H1 (cell line): ENCODE measurements around the gene BARX2. TPM values are rescaled to one million over a fixed set of nuclear protein-coding genes. Genes with fewer than 3 reads are reported as not detected.

Experiments used
- CTCF ChIA-PET: fragments of 300-600 bp; sonication (Branson Sonifier 250); formaldehyde crosslinking; loops from one replicate; lab custom pipeline; 2021; ENCODE audit not compliant: partially characterized antibody; lab: Charles Lee
- POLR2A ChIA-PET: fragments of 300-600 bp; sonication (Branson Sonifier 250); formaldehyde crosslinking; loops from one replicate; lab custom pipeline; 2021; ENCODE audit warnings: inconsistent platforms; ENCODE audit not compliant: partially characterized antibody; lab: Charles Lee
- DNase-seq, 2 experiments: peaks; one replicate each; pipeline versions ENCODE4 v3.0.0 to v3.0.0-alpha.2; 2010 to 2022; ENCODE audit warnings: low spot score in 2 of 2, low read depth in 1 of 2, mixed read lengths in 1 of 2
- FAIRE-seq: peaks from 2 replicates; lab custom pipeline; 2011; peaks lifted over from hg19 to GRCh38; lab: Jason Lieb, UNC
- H2AFZ ChIP-seq: 2 replicates; pipeline ENCODE4 v1.8.1; 2012; ENCODE audit warnings: low read length, inconsistent platforms
- H2AK5ac ChIP-seq: 2 replicates; pipeline ENCODE4 v1.6.1; 2013; ENCODE audit warnings: low read depth, low read length
- H2BK120ac ChIP-seq: replicated peaks from 2 replicates; pipeline ENCODE3; 2013; ENCODE audit warnings: low read depth, low read length, inconsistent platforms
- H2BK12ac ChIP-seq: 2 replicates; pipeline ENCODE4 v1.6.1; 2013; ENCODE audit warnings: low read depth, low read length
- H2BK15ac ChIP-seq: 2 replicates; pipeline ENCODE4 v1.6.1; 2013; ENCODE audit warnings: low read length
- H2BK20ac ChIP-seq: 2 replicates; pipeline ENCODE4 v1.6.1; 2013; ENCODE audit warnings: low read length
- H2BK5ac ChIP-seq: 2 replicates; pipeline ENCODE4 v1.6.1; 2013; ENCODE audit warnings: low read depth, low read length
- H3K14ac ChIP-seq: 2 replicates; pipeline ENCODE4 v1.6.1; 2013; ENCODE audit warnings: inconsistent platforms; ENCODE audit not compliant: insufficient read length
- H3K18ac ChIP-seq: 2 replicates; pipeline ENCODE4 v1.6.1; 2013; ENCODE audit warnings: low read length; ENCODE audit errors: extremely low read depth
- H3K23ac ChIP-seq: 2 replicates; pipeline ENCODE4 v1.6.1; 2013; ENCODE audit warnings: inconsistent platforms; ENCODE audit not compliant: insufficient read length
- H3K23me2 ChIP-seq: 2 replicates; pipeline ENCODE4 v1.6.1; 2013; ENCODE audit warnings: low read depth, low read length
- H3K27ac ChIP-seq: 2 replicates; pipeline ENCODE4 v1.6.1; 2011; ENCODE audit warnings: low read depth, low read length, inconsistent platforms
- H3K27me3 ChIP-seq, 4 experiments: replicated peaks in 1 of 4; 1 replicate in 1 of 4; 2 replicates in 3 of 4; pipeline versions ENCODE4 v1.6.1 to v1.8.1; 2011 to 2013; ENCODE audit warnings: low read length in 3 of 4, mild to moderate bottlenecking in 3 of 4, inconsistent platforms in 2 of 4, mixed read lengths in 2 of 4, moderate library complexity in 1 of 4; ENCODE audit not compliant: control insufficient read depth in 3 of 4, insufficient read depth in 3 of 4; ENCODE audit errors: extremely low read depth in 1 of 4
- H3K36me3 ChIP-seq, 4 experiments: 2 replicates each; pipeline versions ENCODE4 v1.6.1 to v1.8.1; 2011 to 2013; ENCODE audit warnings: mild to moderate bottlenecking in 4 of 4, low read length in 3 of 4, moderate library complexity in 2 of 4, control low read depth in 1 of 4, inconsistent platforms in 1 of 4; ENCODE audit not compliant: insufficient read depth in 4 of 4, control insufficient read depth in 2 of 4
- H3K4ac ChIP-seq: replicated peaks from 2 replicates; pipeline ENCODE3; 2013; ENCODE audit warnings: low read length, low read depth, mixed read lengths, inconsistent platforms; ENCODE audit not compliant: insufficient read length
- H3K4me1 ChIP-seq, 4 experiments: replicated peaks in 1 of 4; 1 replicate in 1 of 4; 2 replicates in 3 of 4; pipeline versions ENCODE4 v1.6.1 to v1.8.1; 2011 to 2013; ENCODE audit warnings: low read length in 3 of 4, inconsistent platforms in 2 of 4, mixed read lengths in 1 of 4; ENCODE audit not compliant: insufficient read depth in 4 of 4, control insufficient read depth in 3 of 4
- H3K4me2 ChIP-seq, 2 experiments: 2 replicates each; pipeline versions ENCODE4 v1.6.1 to v1.8.1; 2011 to 2013; ENCODE audit warnings: low read depth in 2 of 2, low read length in 2 of 2, control low read depth in 1 of 2, inconsistent platforms in 1 of 2, mild to moderate bottlenecking in 1 of 2; ENCODE audit not compliant: insufficient read depth in 1 of 2
- H3K4me3 ChIP-seq, 4 experiments: fragments of 200-600, 300-600 bp in 1 of 4; sonication (generic), shearing (Covaris generic), sonication (Bioruptor Twin) in 1 of 4; 2 replicates each; pipeline versions ENCODE4 v1.5.1 to v1.8.1; 2011 to 2016; ENCODE audit warnings: low read length in 4 of 4, low read depth in 3 of 4, control low read depth in 2 of 4, inconsistent platforms in 2 of 4, mild to moderate bottlenecking in 2 of 4, mixed read lengths in 1 of 4, moderate library complexity in 1 of 4; ENCODE audit not compliant: insufficient read depth in 2 of 4; ENCODE audit errors: extremely low read depth in 1 of 4
- H3K56ac ChIP-seq: replicated peaks from 2 replicates; pipeline ENCODE3; 2013; ENCODE audit warnings: low read depth, mild to moderate bottlenecking, mixed read lengths, low read length, inconsistent platforms; ENCODE audit not compliant: insufficient read length
- H3K79me1 ChIP-seq: 2 replicates; pipeline ENCODE4 v1.6.1; 2013; ENCODE audit warnings: low read depth, low read length, control low read depth
- H3K79me2 ChIP-seq, 2 experiments: 2 replicates each; pipeline versions ENCODE4 v1.6.1 to v1.8.1; 2012 to 2013; ENCODE audit warnings: low read length in 2 of 2, mild to moderate bottlenecking in 2 of 2, inconsistent platforms in 1 of 2; ENCODE audit not compliant: insufficient read depth in 2 of 2, control insufficient read depth in 1 of 2
- H3K9ac ChIP-seq, 4 experiments: replicated peaks in 1 of 4; 1 replicate in 1 of 4; 2 replicates in 3 of 4; pipeline versions ENCODE4 v1.6.1 to v1.8.1; 2011 to 2013; ENCODE audit warnings: low read depth in 3 of 4, low read length in 3 of 4, control low read depth in 2 of 4, mild to moderate bottlenecking in 2 of 4, moderate library complexity in 2 of 4, inconsistent platforms in 1 of 4; ENCODE audit errors: extremely low read depth in 1 of 4
- H3K9me3 ChIP-seq, 2 experiments: 2 replicates each; pipeline versions ENCODE4 v1.6.1 to v1.8.1; 2012 to 2013; ENCODE audit warnings: mild to moderate bottlenecking in 2 of 2, moderate library complexity in 2 of 2, control low read depth in 1 of 2, inconsistent platforms in 1 of 2, low read depth in 1 of 2, low read length in 1 of 2, mixed read lengths in 1 of 2; ENCODE audit not compliant: insufficient read depth in 2 of 2
- H4K20me1 ChIP-seq, 2 experiments: replicated peaks in 1 of 2; 2 replicates each; pipeline versions ENCODE3 to v1.8.1; 2011 to 2013; ENCODE audit warnings: inconsistent platforms in 2 of 2, low read length in 2 of 2, mild to moderate bottlenecking in 1 of 2; ENCODE audit not compliant: insufficient read depth in 2 of 2, control insufficient read depth in 1 of 2
- H4K5ac ChIP-seq: 2 replicates; pipeline ENCODE4 v1.6.1; 2013; ENCODE audit warnings: low read length, low read depth, mixed read lengths, inconsistent platforms; ENCODE audit not compliant: insufficient read length
- H4K8ac ChIP-seq: 2 replicates; pipeline ENCODE4 v1.8.0; 2013; ENCODE audit warnings: mild to moderate bottlenecking, moderate library complexity, low read length, inconsistent platforms; ENCODE audit not compliant: insufficient read depth; ENCODE audit errors: extremely low read depth
- H4K91ac ChIP-seq: replicated peaks from 2 replicates; pipeline ENCODE3; 2013; ENCODE audit warnings: low read length, mixed read lengths, inconsistent platforms; ENCODE audit not compliant: insufficient read length
- BRCA1 ChIP-seq: IDR thresholded peaks from 2 replicates; pipeline ENCODE4 v1.6.1; 2012; ENCODE audit warnings: low read depth, low read length, improper control_type of control experiment
- MAX ChIP-seq: IDR thresholded peaks from 2 replicates; pipeline ENCODE4 v1.6.1; 2012; ENCODE audit warnings: inconsistent platforms
- POLR2AphosphoS5 ChIP-seq: IDR thresholded peaks from 2 replicates; pipeline ENCODE4 v1.6.1; 2011; ENCODE audit warnings: low read depth, low read length
- TBP ChIP-seq: IDR thresholded peaks from 2 replicates; pipeline ENCODE4 v1.6.1; 2011; ENCODE audit warnings: low read depth, low read length, improper control_type of control experiment
- WGBS, 2 experiments: shearing (Covaris generic) in 1 of 2; methylation state at CpG; one replicate each; pipeline versions ENCODE4 v1.1.6 to v1.1.7; 2013 to 2015; ENCODE audit warnings: low lambda C conversion rate in 2 of 2, mixed read lengths in 2 of 2, inconsistent platforms in 1 of 2, low coverage in 1 of 2, missing lambda C conversion rate in 1 of 2; ENCODE audit not compliant: insufficient replicate concordance in 2 of 2, insufficient coverage in 1 of 2, insufficient read length in 1 of 2; ENCODE audit errors: extremely low coverage in 1 of 2, missing lambda C conversion rate in 1 of 2; 5-methylcytosine and 5-hydroxymethylcytosine counted together
- polyA plus RNA-seq, 7 experiments: library from polyadenylated mRNA; depleted of rRNA in 3 of 7; stranded (reverse) in 5 of 7; unstranded in 2 of 7; fragments of >200 nt in 5 of 7; fragments of 200-250 nt in 2 of 7; gene quantifications; 1 replicate in 5 of 7; 2 replicates in 1 of 7; 4 replicates in 1 of 7; pipeline versions ENCODE4 v1.2.1 to v1.2.3, GENCODE V29; 2011 to 2013; ENCODE audit warnings: missing spikeins in 2 of 7, mixed read lengths in 2 of 7
- total RNA-seq: library from RNA; stranded (reverse); fragmentation: NEBNext Ultra II Directional; extraction: Animal tissue kit (Norgen Biotek cat#: 25700); gene quantifications from 2 replicates; pipeline ENCODE4 v1.2.1, GENCODE V29; 2021

The BARX2 gene
- total and polyA plus RNA-seq, 2 of the 8 experiments (the other 6 are each of a cell fraction or from before 2014, with no cell fraction given) = not detected

- H3K4me1 ChIP-seq = no peaks in the 10 kb centered on the region
- H3K4me2 ChIP-seq = no peak overlapping the region
- H4K8ac ChIP-seq = no peak overlapping the region
- POLR2A ChIA-PET = no interaction called here
- H2BK15ac ChIP-seq = no peak overlapping the region
- DNase-seq (no peak), FAIRE-seq (no peak)
- H3K56ac ChIP-seq = no peak overlapping the region
- H3K4me3 ChIP-seq = no peak overlapping the region
- H2BK120ac ChIP-seq = no peak overlapping the region
- no peaks in the 10 kb centered on the region for H3K36me3 ChIP-seq
- H3K27ac ChIP-seq = no peak overlapping the region
- no peaks in the 10 kb centered on the region for H3K79me2 ChIP-seq
- H3K4ac ChIP-seq = no peak overlapping the region
- H2AFZ ChIP-seq = no peak overlapping the region
- no peak overlapping the region for H2BK12ac ChIP-seq
- no peaks in the 10 kb centered on the region for H4K20me1 ChIP-seq
- no peak overlapping the region for H3K18ac ChIP-seq
- H4K91ac ChIP-seq = no peak overlapping the region
- no peak overlapping the region for H3K9ac ChIP-seq
- no peak overlapping the region for H3K23ac ChIP-seq
- no peaks in the 10 kb centered on the region for H3K23me2 ChIP-seq
- H3K27me3 ChIP-seq = no peaks in the 10 kb centered on the region
- H3K14ac ChIP-seq = no peak overlapping the region
- no peak overlapping the region for H2AK5ac ChIP-seq
- CTCF ChIA-PET = no interaction called here
- WGBS, 2 experiments = 91% methylated on average over 5 of the region's 5 CpGs; no CpG with 5 or more reads in 1 of the 2 experiments
- no peak overlapping the region for H2BK20ac ChIP-seq
- H3K9me3 ChIP-seq = no peaks in the 10 kb centered on the region
- TF ChIP-seq POLR2AphosphoS5 (no peak), MAX (no peak), TBP (no peak), BRCA1 (no peak)
- H4K5ac ChIP-seq = no peak overlapping the region
- H3K79me1 ChIP-seq = no peaks in the 10 kb centered on the region
- no peak overlapping the region for H2BK5ac ChIP-seq
Observed at GRCh38 chr11:129391360-129391759, 15.7 kb downstream of the BARX2 start.
